NK-92 (cell line): ENCODE data around the gene TIMP2.
"Not testable (repeated sequence)": the region's sequence is repeated elsewhere in the genome, so short reads cannot be mapped to it uniquely, and the experiment has no call there.

ENCODE experiments used
- DNase-seq: peaks from one replicate; lab custom pipeline; 2025; ENCODE audit not compliant: unreplicated experiment; lab: John Stamatoyannopoulos, UW

Gene TIMP2

DNA sequence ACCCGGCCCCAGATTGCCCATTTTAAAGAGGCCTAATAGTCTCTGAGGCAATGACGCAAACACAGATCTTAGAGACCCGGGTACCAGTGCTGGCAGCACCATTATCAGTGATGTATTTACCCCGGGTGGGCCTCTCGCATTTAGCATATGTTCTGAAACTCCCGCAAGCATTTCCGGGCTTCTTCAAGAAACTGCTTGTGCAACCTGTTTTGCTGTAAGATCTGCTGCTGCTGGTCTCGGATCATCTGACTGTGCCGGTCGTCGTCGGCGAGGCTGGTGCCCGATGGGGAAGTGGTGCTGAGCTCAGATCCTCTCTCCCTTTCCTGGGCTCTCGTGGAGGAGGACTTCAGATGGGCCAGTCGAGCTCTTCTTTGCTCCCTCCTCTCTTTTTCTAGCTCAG, 34.7 kb downstream of the TIMP2 start:
- no peak for DNase-seq

GRCh38 chr17:78890096-78890495, 35.1 kb downstream of the TIMP2 start:
- DNase-seq: not testable (repeated sequence)

DNA sequence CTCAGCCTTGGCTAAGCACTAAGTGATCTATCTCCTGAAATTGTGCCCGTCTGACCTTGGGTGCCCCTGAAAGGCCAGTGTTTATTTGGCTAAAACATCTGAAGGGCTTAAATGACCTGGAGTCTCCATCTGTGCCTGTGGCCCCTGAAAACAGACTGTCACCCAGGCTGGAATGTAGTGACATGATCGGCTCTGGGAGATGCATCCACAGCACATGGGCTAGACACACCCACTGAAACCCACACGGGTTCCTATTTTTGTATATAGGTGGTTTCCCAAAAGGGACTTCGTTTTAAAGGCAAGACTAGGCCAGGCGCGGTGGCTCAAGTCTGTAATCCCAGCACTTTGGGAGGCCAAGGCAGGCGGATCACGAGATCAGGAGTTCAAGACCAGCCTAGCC, 35.7 kb downstream of the TIMP2 start:
- DNase-seq: no peak

DNA sequence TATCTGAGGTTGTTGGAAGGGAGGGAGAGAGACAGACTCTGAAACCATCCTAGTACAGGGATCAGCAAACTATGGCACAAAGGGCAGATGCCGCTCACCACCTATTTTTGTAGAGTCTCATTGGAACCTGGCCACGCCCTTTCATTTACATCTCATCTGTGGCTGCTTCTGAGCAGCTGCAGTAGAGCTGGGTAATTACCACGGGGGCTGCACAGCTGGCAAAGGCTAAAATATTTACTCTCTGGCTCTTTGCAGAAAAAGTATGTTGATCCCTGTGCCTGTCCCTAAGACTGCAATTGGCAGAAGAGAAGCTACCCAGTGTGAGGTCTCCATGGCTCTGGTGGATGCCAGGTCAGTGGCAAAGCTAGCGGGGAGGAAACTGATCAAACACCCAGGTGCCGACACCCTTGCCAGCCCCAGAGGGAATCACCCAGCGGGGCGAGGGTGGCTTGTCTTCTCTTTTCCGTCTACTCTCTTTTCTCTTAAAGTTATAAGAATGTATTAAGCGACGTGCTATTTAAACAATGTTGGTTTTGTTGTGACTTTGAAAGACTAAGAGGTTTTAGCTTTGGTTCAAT, 36.2 kb downstream of the TIMP2 start:
- DNase-seq: no peak

DNA sequence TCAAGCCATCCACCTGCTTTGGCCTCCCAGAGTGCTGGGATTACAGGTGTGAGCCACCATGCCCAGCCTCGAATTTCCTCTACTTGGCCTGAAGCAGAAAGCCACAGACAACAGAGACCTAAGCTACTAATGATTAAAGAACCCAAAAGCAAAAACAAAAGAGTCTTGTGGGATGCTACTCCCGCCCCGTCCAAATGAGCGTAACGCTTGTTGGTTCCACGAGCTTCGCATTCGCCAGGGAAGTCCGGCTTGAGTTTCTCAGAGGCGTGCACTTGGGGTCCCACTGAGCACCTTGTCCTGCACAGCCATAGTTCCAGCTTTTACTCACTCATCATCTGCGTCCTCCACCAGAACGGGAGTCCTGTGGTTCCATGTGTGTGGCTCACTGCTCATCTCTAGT, 38.2 kb downstream of the TIMP2 start:
- no peak for DNase-seq

- DNase-seq: no peak
These were observed 39.2 kb downstream of the TIMP2 start for GRCh38 chr17:78885956-78886355.

DNA sequence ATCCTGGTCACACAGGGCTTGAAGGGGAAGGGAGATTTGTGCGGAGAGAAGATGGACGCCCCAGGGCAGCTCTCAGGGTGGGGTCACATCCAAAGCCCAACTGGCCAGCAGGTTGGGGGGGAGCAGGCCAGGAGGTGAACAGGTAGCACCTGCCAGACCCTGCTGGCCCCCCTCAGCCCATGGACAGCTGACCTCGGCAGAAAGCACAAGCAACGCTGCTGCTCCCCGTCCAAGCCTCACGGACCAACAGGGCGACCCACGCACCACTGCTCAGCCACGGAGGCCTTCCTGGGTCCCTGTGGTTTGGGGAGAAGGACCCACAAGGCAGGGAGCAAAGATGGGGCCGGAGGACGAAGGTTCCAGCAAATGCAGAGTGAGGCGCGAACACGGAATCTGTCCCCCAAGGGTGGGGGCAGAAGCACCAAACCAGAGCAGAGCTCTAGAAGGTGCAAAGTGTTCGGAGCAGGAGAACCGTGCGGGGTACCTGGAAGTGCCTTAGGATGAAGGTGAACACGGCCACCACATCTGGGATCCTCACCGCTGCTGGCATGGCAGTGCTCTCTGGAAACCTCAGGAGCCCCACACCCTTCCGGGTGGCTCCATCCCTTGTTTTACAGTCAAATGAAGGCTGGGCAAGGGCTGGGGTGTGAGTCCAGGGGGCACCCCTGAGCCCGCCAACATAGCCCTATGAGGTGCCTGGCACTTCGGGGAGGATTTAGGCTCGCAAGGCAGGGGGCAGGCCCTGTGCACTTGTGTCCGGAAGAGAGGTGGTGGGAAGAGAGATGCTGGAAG, 40.1 kb downstream of the TIMP2 start:
- no peak for DNase-seq

DNA sequence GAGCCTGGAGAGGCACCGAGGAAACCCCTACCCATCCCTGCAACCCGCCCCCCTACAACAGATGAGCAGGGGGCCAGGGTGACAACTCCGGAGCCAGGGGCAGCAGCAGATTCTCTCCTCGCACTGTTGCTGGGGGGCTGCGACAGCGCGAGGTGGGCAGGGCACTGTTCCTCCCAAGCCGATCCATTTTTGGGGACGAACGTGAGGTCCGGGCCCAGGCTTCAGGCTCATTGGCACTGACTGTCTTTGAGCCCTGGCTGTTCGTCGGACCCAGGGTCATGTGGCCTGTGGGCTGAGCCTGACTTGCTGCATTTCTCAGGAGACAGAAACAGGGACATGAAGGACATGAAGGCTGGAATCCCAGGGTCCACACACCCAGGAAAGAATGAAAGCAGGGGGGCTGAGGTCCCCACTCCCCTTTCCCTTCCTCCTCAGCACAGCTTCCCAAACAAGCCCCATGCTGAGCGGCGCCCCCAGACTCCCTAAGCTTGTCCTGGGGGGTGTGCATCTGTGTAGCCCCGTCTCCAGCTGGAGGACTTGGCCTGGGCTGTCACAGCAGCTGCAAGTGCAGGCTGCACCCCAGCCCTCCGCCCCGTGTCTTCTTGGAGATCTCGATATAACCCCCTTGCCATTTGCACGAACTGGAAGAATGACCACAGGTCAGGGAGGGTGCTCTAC, 40.9 kb downstream of the TIMP2 start:
- DNase-seq: no peak

- DNase-seq: no peak
These were observed 41.6 kb downstream of the TIMP2 start for GRCh38 chr17:78883533-78884131.

GRCh38 chr17:78883089-78883532, 42.1 kb downstream of the TIMP2 start:
- DNase-seq: no peak

GRCh38 chr17:78882540-78883088, 42.6 kb downstream of the TIMP2 start:
- no peak for DNase-seq

- no peak for DNase-seq
These were observed 45.5 kb downstream of the TIMP2 start for GRCh38 chr17:78879635-78880186.

DNA sequence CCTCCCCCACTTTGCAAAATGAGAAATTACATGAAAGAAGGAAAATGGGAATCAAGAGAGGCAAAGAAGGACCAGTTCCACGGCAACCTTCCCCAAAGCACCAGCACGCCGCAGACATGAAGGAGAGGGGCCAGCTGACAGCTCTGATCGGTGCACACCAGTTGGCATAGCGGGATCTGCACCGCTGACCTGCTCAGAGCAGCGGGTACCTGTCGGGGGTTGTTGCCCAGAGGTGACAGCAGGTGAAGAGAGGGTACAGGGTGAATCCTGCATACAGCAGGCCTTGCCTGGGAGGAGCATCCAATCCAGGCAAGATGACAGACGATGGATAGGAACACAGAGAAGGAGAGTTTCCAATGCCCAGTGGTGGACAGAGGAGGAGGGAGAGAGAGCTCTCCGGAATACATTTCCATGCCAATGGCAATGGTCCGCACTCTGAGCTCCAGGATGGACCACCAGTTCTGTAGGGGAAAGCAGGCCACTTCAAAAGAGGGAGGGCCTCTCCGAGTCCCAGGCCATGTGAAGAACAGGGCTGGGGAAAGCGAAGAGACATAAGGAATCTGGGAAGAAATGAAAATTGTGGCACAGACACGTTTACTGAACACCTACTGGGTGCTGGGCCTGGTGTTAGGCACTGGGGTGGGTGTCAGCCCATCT, 46.2 kb downstream of the TIMP2 start:
- DNase-seq: no peak

DNA sequence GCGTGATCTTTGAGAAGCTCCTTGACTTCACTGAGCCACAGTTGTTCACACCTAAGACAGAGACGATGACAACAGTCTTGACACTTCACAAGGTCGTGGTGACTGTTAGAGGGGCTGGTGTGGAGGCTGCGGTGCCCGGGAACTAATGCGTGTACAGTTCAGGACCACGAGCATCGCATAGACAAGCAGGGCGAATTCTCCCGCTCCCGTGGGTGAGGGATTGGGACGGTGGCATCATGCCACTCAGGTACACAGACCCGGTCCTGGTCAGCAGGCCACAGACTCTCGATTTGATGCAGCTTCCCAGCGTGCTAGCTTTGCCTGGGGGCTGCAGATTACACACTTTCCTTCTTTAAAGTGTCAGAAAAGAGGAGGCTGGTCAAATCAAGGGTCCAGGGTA, 46.9 kb downstream of the TIMP2 start:
- DNase-seq: no peak

GRCh38 chr17:78876954-78877517, 48.2 kb downstream of the TIMP2 start:
- DNase-seq: not testable (repeated sequence)

DNA sequence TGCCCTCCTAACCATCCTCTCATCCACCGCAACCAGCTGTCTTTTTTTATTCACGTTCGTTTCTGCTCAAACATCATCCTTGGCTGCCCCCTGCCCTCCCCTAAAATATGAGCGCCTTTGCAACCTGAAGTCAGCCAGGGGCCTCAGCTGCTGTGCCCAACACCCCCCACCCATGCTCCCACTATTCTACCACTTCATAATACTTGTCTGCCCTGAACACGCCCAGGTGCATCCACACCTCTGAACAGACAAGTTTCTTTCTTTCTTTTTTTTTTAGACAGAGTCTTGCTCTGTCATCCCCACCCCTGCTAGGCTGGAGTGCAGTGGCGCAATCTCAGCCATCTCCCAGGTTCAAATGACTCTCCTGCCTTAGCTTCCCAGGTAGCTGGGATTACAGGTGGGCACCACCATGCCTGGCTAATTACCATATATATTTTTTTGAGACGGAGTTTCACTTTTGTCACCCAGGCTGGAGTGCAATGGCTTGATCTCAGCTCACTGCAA, 49.0 kb downstream of the TIMP2 start:
- no peak for DNase-seq

DNA sequence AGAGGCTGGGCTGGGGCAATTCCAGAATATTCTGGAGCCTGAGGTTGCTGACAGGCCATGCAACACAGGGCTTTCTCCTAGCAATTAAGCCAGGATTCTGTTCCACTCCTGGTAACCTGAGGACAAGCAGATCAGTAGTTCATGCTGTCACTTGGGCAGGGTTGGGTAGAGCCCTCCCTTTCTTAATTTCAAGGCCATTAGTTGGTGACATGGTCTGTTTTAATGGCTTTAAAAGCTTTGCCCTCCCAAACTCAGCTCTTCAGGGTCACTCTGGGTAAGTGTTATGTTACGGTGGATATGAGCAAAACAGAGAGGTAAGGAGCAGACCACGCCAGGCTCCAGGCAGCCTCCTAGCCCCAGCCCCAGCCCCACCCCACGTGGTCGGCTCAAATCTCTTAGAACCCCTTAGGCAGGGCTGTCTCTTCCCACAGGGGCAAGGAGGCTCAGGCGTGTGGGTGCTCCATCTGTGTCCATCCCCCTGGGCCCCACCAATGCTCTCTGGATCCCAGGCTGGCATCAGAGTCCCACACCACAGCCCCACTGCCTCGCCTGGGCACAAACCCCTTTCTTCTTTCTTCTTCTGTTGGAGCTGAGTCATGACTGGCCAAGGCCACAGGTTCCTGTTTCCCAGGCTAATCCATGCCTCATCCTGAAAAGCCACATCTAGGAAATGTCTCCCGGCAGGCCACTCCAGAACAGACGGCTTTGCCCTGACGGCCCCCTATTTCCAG, 49.7 kb downstream of the TIMP2 start:
- no peak for DNase-seq

DNA sequence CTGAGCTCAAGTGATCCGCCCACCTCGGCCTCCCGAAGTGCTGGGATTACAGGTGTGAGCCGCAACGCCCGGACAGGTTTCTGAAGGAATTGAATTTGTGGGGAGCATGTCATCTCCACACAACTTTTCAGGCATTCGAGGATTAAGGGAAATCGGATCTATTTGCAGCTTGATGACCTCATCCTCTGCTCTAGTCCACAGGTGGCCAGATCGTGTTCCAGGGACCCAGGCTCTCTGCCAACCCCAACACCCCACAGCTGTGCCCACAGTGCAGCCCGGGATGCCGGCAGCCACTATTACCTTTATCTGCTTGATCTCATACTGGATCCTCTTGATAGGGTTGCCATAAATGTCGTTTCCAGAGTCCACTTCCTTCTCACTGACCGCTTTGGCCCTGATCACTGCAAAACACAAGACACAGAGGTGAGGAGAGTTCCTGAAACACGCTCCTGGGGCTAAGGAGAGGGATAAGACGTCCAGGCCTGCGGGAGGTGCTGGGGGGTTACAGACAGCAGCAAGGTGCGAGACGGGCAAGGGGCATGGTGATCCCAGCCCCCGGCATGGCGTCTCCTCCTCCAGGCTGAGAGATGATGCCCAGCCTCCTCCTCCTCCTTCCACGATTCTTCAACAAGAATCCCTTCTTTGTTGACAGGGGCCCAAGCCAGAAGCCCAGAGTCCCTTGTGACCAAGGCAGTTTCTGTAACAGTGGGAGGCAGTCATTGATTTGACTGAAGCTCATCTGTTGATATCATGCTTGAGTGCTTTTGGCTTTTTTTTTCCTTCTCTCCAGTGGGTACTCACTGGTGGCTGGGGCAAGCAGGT, 51.5 kb downstream of the TIMP2 start:
- no peak for DNase-seq

DNA sequence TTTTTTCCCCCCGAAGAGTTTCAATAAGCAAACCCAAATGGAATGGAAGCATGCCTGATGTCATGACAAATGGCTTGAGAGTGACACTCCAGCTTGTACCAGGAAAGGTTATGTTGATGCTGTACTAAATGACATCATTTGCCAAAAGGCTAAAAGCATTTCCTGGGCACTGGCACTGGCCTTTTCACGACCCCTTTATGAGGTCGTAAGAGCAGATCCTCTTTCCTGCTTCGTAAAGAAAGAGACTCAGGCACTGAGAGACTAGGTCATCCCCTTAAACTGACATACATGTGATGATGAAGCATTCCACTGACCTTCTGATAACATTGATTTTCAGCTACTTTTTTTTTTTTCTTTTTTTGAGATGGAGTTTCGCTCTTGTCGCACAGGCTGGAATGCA, 52.7 kb downstream of the TIMP2 start:
- DNase-seq: no peak
